ENCODE results near the gene SF3B1. TPM values are rescaled to one million over a fixed set of nuclear protein-coding genes. Genes with fewer than 3 reads are reported as not detected.
"Not testable (repeated sequence)": the region's sequence is repeated elsewhere in the genome, so short reads cannot be mapped to it uniquely, and the experiment has no call there.

SF3B1 gene
- total RNA-seq, 1 donor from 2014 or later, result 148 TPM

GRCh38 chr2:197442857-197443256 lies 8.0 kb upstream of the SF3B1 start:
- Histone ChIP-seq H3K36me3 (ENCODE audit: control insufficient read depth, insufficient read depth, low read length) (no peaks in the 10 kb centered on the region), H3K27me3 (ENCODE audit: control insufficient read depth, insufficient read depth, low read length) (no peaks in the 10 kb centered on the region), H3K4me3 (ENCODE audit: low read depth, low read length) (no peak overlapping the region)
- DNase-seq (ENCODE audit: low read depth), result no peak
- TF ChIP-seq CTCF (IDR thresholded peaks at IDR 0.05; ENCODE audit: insufficient read depth, low read length, poor library complexity, severe bottlenecking), result no peak

GRCh38 chr2:197437380-197437779 lies 2.6 kb upstream of the SF3B1 start:
- DNase-seq (ENCODE audit: low read depth), result no peak
- no peaks in the 10 kb centered on the region for H3K27me3 ChIP-seq (ENCODE audit: control insufficient read depth, insufficient read depth, low read length)
- TF ChIP-seq CTCF (IDR thresholded peaks at IDR 0.05; ENCODE audit: insufficient read depth, low read length, poor library complexity, severe bottlenecking), result no peak

GRCh38 chr2:197435598-197436420 lies 981 bp upstream of the SF3B1 start:
- Histone ChIP-seq H3K4me3 (ENCODE audit: low read depth, low read length) (peak overlapping the region; percentile 91), H3K36me3 (ENCODE audit: control insufficient read depth, insufficient read depth, low read length) (no peaks in the 10 kb centered on the region), H3K27me3 (ENCODE audit: control insufficient read depth, insufficient read depth, low read length) (no peaks in the 10 kb centered on the region)
- TF ChIP-seq CTCF (IDR thresholded peaks at IDR 0.05; ENCODE audit: insufficient read depth, low read length, poor library complexity, severe bottlenecking), result no peak
- DNase-seq (ENCODE audit: low read depth), result no peak

More at GRCh38 chr2:197437380-197437779, 2.6 kb upstream of the SF3B1 start:
- Histone ChIP-seq H3K36me3 (ENCODE audit: control insufficient read depth, insufficient read depth, low read length) (no peaks in the 10 kb centered on the region), H3K4me3 (ENCODE audit: low read depth, low read length) (no peak overlapping the region)

- no peak for TF ChIP-seq CTCF (IDR thresholded peaks at IDR 0.05; ENCODE audit: insufficient read depth, low read length, poor library complexity, severe bottlenecking)
- Histone ChIP-seq H3K27me3 (ENCODE audit: control insufficient read depth, insufficient read depth, low read length) (no peaks in the 10 kb centered on the region), H3K4me3 (ENCODE audit: low read depth, low read length) (peak overlapping the region; percentile 91), H3K36me3 (ENCODE audit: control insufficient read depth, insufficient read depth, low read length) (no peaks in the 10 kb centered on the region)
- no peak for DNase-seq (ENCODE audit: low read depth)
Measured at GRCh38 chr2:197433780-197434438, 919 bp downstream of the SF3B1 start.

GRCh38 chr2:197432527-197432926 lies 2.3 kb downstream of the SF3B1 start:
- H3K4me3 ChIP-seq (ENCODE audit: low read depth, low read length); DNase-seq (ENCODE audit: low read depth); H3K36me3 ChIP-seq (ENCODE audit: control insufficient read depth, insufficient read depth, low read length); H3K27me3 ChIP-seq (ENCODE audit: control insufficient read depth, insufficient read depth, low read length): not testable (repeated sequence)

- no peak for DNase-seq (ENCODE audit: low read depth)
Measured at GRCh38 chr2:197431858-197432257, 3.0 kb downstream of the SF3B1 start.

More at GRCh38 chr2:197431858-197432257, 3.0 kb downstream of the SF3B1 start:
- H3K36me3 ChIP-seq (ENCODE audit: control insufficient read depth, insufficient read depth, low read length), result no peaks in the 10 kb centered on the region
- no peaks in the 10 kb centered on the region for H3K27me3 ChIP-seq (ENCODE audit: control insufficient read depth, insufficient read depth, low read length)
- no peak for TF ChIP-seq CTCF (IDR thresholded peaks at IDR 0.05; ENCODE audit: insufficient read depth, low read length, poor library complexity, severe bottlenecking)
- H3K4me3 ChIP-seq (ENCODE audit: low read depth, low read length), result no peak overlapping the region
